Measurements from ENCODE around the gene ZCCHC4.

DNA sequence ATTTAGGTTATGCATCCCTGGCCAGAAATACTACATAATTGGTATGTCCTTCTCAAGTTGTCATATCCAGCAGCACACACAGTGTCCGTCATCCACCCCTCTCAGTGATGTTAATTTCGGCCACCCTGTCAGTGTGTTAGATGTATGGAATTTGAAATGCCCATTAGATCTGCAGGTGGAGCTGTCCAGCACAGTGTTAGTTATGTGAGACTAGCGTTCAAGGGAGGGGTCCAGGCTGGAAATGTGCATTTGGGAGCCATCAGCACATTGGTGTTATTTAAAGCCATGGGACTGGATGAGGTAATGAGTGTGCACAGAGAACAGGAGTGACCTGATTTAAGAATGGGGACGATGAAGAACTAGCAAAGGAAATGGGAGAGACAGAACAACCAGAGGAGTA lies 86.9 kb downstream of the ZCCHC4 start:
- TF ChIP-seq RARB (CRISPR knock-in tag; IDR thresholded peaks at IDR 0.05) (no peak), ZNF565 (CRISPR knock-in tag; conservative IDR thresholded peaks at IDR 0.05; ENCODE audit: low read depth) (no peak), ARNTL (CRISPR knock-in tag; IDR thresholded peaks at IDR 0.05; ENCODE audit: borderline replicate concordance, low read depth) (no peak), ZFP3 (CRISPR knock-in tag; IDR thresholded peaks at IDR 0.05) (no peak)

All from SK-N-SH treated with all-trans-retinoic acid at 6 μM for 48 hours (cell line).